ENCODE results near the gene UNC45A.

DNA sequence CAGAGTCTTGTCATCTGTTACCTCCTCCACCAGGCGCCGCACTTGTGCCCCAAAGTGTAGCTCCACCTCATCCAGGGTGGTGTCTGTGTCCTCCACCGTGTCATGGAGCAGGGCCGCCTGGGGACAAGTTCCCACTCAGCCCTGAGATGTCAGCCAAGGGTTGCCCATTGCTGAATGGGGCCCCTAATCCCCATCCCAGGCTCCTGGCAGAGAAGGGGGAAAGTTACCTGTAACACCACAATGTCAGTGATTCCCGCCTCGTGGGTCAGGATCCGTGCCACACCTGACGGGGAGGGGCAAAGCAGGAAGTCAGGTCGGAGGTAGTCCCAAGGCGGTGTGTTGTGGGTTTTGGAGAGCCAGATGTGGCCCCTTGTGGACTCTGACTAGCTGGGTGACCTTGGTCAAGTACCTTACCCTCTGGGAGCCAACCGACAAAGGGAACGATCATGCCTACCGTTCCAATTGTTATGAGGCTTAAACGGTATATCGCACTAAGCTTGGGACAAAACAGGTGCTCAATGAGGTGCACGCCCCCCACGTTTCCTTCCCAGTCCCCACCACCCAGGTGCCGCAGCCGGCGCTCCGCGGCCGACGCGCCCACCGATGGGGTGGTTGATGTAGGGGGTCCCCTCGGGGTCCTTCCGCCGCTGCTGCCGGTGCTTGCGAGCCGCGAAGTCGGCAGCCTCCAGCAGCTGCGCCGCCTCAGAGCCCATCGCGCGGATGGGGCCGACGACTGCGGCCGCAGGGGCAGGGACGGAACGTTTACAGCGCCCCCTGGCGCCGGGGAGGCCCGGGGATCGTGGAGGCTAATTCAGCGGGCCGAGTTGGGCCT lies 3.0 kb upstream of the UNC45A start, which contains the start of gene HDDC3:
- TF ChIP-seq EZH2 (IDR thresholded peaks at IDR 0.05; ENCODE audit: insufficient read depth, poor library complexity, severe bottlenecking) (no peak), EZH2phosphoT487 (IDR thresholded peaks at IDR 0.05; ENCODE audit: insufficient read depth, low read depth) (no peak)
